ENCODE data around the gene NCK2. TPM values are rescaled to one million over a fixed set of nuclear protein-coding genes. Genes with fewer than 3 reads are reported as not detected.

Gene NCK2
- total and polyA plus RNA-seq, 10 of the 15 experiments (the other 5 are each of a cell fraction or from before 2014, with no cell fraction given): 1.2 to 30.9 (median 14.1) TPM

GRCh38 chr2:105858868-105859693 is 114.4 kb downstream of the NCK2 start:
- in situ Hi-C loops (cut with MboI) (no loop called here), intact Hi-C loops (cut with micrococcal nuclease; ENCODE audit: unreplicated experiment) (no loop called here)
- POLR2A ChIA-PET: no interaction called here
- no peak for FAIRE-seq
- Histone ChIP-seq H3K27me3 (replicated peaks in 1 of 2; ENCODE audit: control insufficient read depth in 2 of 2, insufficient read depth in 2 of 2, low read length in 1 of 2) (no peaks in the 10 kb centered on the region), H3K9ac (ENCODE audit: control insufficient read depth, insufficient read depth, low read length) (no peak overlapping the region), H4K20me1 (ENCODE audit: control insufficient read depth, insufficient read depth) (no peaks in the 10 kb centered on the region; the same call in 1 of the 2 replicates), H3K79me2 (ENCODE audit: control insufficient read depth, insufficient read depth, low read length) (peaks cover 2% of the 10 kb centered on the region; the same call in 1 of the 2 replicates), H3K9me3 (replicated peaks; ENCODE audit: control insufficient read depth, insufficient read depth, low read length) (no peaks in the 10 kb centered on the region), H3K27ac (ENCODE audit: control insufficient read depth, insufficient read depth) (no peak overlapping the region), H3K4me3 (no peak overlapping the region), H2AFZ (ENCODE audit: control insufficient read depth, low read depth, low read length) (no peak overlapping the region), H3K36me3 (ENCODE audit: control insufficient read depth in 2 of 2, insufficient read depth in 2 of 2, low read length in 1 of 2) (peaks cover 1 to 5% of the 10 kb centered on the region in 2 experiments; a peak in 3 of 4 replicates), H3K4me1 (ENCODE audit: control insufficient read depth, insufficient read depth, low read length) (no peaks in the 10 kb centered on the region), H3K4me2 (ENCODE audit: control insufficient read depth, insufficient read depth) (no peak overlapping the region)
- DNase-seq (ENCODE audit: low read depth, low spot score): no peak
- SMC1A ChIA-PET (ENCODE audit: uncharacterized antibody, unreplicated experiment): interaction anchor here (0.6 to 2.1 kb wide), 7 partner anchors 9 to 111 kb away, joined by 3 to 8 read pairs (median 4); no protein-coding TSS in a partner anchor
- BruUV-seq (replicated peaks): no TSS peak
- WGBS (ENCODE audit: insufficient coverage, insufficient replicate concordance, low lambda C conversion rate, missing lambda C conversion rate): 65% methylated on average over 8 of the region's 8 CpGs
- CTCF ChIA-PET: interaction anchor here (0.8 to 1.5 kb wide), 5 partner anchors 9 to 110 kb away, joined by 3 to 4 read pairs (median 3); no protein-coding TSS in a partner anchor
- RAD21 ChIA-PET (ENCODE audit: unreplicated experiment): interaction anchor here (0.9 to 1.0 kb wide), 2 partner anchors 30 to 56 kb away, joined by 3 read pairs; no protein-coding TSS in a partner anchor
- peak; percentile 37 for ATAC-seq
- TF ChIP-seq ZNF274 (IDR thresholded peaks at IDR 0.05; ENCODE audit: insufficient read depth, insufficient read length) (no peak), ZNF622 (IDR thresholded peaks at IDR 0.05) (no peak), RBBP5 (conservative IDR thresholded peaks at IDR 0.05) (no peak), MEF2A (IDR thresholded peaks at IDR 0.05; ENCODE audit: insufficient read depth, low read depth, low read length) (no peak), BRCA1 (IDR thresholded peaks at IDR 0.05; ENCODE audit: low read depth, low read length) (no peak), CBFB (IDR thresholded peaks at IDR 0.05; ENCODE audit: low read depth) (no peak), ZNF217 (IDR thresholded peaks at IDR 0.05) (no peak), ATF3 (IDR thresholded peaks at IDR 0.05; ENCODE audit: borderline replicate concordance, extremely low read depth, low read depth, low read length) (no peak), ATF2 (IDR thresholded peaks at IDR 0.05; ENCODE audit: low read length) (no peak), PBX3 (IDR thresholded peaks at IDR 0.05; ENCODE audit: insufficient replicate concordance, low read depth, low read length) (no peak), YBX1 (IDR thresholded peaks at IDR 0.05) (no peak), TBL1XR1 (IDR thresholded peaks at IDR 0.05; ENCODE audit: low read depth, low read length) (no peak), USF2 (IDR thresholded peaks at IDR 0.05; ENCODE audit: borderline replicate concordance, low read depth, low read length) (no peak), MAX (IDR thresholded peaks at IDR 0.05; ENCODE audit: low read depth, low read length) (no peak), ETV6 (conservative IDR thresholded peaks at IDR 0.05 in 1 of 2, IDR thresholded peaks at IDR 0.05 in 1 of 2; ENCODE audit: borderline replicate concordance in 1 of 2, low read depth in 1 of 2) (no peak), POLR2AphosphoS5 (IDR thresholded peaks at IDR 0.05; ENCODE audit: low read length) (no peak), RELB (IDR thresholded peaks at IDR 0.05; ENCODE audit: low read depth) (no peak)

All from GM12878 (cell line).